ENCODE data around the gene ADAMTSL5. TPM values are rescaled to one million over a fixed set of nuclear protein-coding genes. Genes with fewer than 3 reads are reported as not detected.

ADAMTSL5 gene
- total and polyA plus RNA-seq, 2 of the 8 experiments (the other 6 are each of a cell fraction or from before 2014, with no cell fraction given) = 0.82 to 0.99 TPM

- TF ChIP-seq, protein P1, sequence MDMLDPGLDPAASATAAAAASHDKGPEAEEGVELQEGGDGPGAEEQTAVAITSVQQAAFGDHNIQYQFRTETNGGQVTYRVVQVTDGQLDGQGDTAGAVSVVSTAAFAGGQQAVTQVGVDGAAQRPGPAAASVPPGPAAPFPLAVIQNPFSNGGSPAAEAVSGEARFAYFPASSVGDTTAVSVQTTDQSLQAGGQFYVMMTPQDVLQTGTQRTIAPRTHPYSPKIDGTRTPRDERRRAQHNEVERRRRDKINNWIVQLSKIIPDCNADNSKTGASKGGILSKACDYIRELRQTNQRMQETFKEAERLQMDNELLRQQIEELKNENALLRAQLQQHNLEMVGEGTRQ (IDR thresholded peaks at IDR 0.05; ENCODE audit: low read length) = no peak
- TF ChIP-seq SP2 (IDR thresholded peaks at IDR 0.05; ENCODE audit: low read length) (no peak), JUN (IDR thresholded peaks at IDR 0.05; ENCODE audit: low read depth, low read length) (no peak), GTF2F1 (IDR thresholded peaks at IDR 0.05; ENCODE audit: borderline replicate concordance, low read depth, low read length) (no peak), RNF2 (IDR thresholded peaks at IDR 0.05; ENCODE audit: borderline replicate concordance, low read depth, low read length, missing control alignments, poor library complexity, severe bottlenecking) (no peak)
Observed at GRCh38 chr19:1526979-1527649, 14.3 kb upstream of the ADAMTSL5 start (continued).
